Activated naive CD8-positive, alpha-beta T cell treated with anti-CD3 and anti-CD28 coated beads, Interleukin-2, amount 50 U/mL, for 24 hours (primary cell): ENCODE results near the gene KDM8.

Experiments used
- ATAC-seq: fragments of 150-1000 bp; cut with Tn5 transposase; one replicate; pipeline ENCODE4 v1.10.0; 2021
- DNase-seq: peaks from one replicate; pipeline ENCODE4 v3.0.0; 2021
- H3K27ac Mint-ChIP-seq: one replicate; pipeline ENCODE4 v1.8.0; 2021; ENCODE audit warnings: mild to moderate bottlenecking, mixed read lengths
- H3K27me3 Mint-ChIP-seq: one replicate; pipeline ENCODE4 v1.8.0; 2021; ENCODE audit warnings: mixed read lengths
- H3K36me3 Mint-ChIP-seq: one replicate; pipeline ENCODE4 v1.8.0; 2021; ENCODE audit warnings: low read depth, mixed read lengths
- H3K4me1 Mint-ChIP-seq: one replicate; pipeline ENCODE4 v1.8.0; 2021; ENCODE audit warnings: mixed read lengths
- H3K4me3 Mint-ChIP-seq: one replicate; pipeline ENCODE4 v1.8.0; 2021; ENCODE audit warnings: mild to moderate bottlenecking, moderate library complexity, mixed read lengths
- H3K9me3 Mint-ChIP-seq: one replicate; pipeline ENCODE4 v1.8.0; 2021; ENCODE audit warnings: mixed read lengths

The KDM8 gene

DNA sequence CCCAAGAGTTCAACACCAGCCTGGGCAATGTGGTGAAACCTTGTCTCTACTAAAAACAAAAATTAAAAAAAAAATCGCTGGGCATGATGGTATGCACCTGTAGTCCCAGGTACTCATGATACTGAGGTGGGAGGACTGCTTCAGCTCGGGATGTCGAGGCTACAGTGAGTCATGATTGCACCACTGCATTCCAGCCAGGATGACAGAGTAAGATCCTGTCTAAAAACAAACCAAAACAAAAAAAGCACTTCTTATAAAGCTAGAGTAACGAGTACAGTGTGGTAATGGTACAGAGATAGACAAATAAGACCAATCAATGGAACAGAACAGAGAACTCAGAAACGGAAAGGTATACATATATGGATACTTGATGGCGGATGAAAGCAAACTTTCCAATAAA, 60.8 kb downstream of the KDM8 start:
- peak overlapping the region; percentile 80 for H3K27ac Mint-ChIP-seq
- no peaks in the 10 kb centered on the region for H3K27me3 Mint-ChIP-seq
- ATAC-seq (no peak), DNase-seq (peak; percentile 1)
- H3K4me3 Mint-ChIP-seq, result peak overlapping the region; percentile 19
- H3K4me1 Mint-ChIP-seq, result peaks cover 75% of the 10 kb centered on the region
- peaks cover 48% of the 10 kb centered on the region for H3K36me3 Mint-ChIP-seq
- H3K9me3 Mint-ChIP-seq, result no peaks in the 10 kb centered on the region

DNA sequence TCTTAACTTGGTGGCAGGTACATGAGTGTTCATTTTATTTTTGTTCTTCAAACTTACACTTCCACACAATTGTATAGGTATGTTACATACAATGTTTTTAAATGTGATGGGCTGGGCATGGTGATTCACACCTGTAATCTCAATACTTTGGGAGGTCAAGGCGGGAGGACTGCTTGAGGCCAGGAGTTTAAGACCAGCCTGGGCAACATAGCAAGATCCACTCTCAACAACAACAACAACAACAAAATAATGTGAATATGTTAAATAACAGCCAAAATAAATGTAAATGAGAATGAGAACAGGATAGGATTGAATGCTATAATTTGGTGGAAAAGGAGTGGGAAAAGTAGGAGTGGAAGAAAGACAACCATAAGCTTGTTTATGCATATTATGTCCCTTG, 62.7 kb downstream of the KDM8 start:
- Mint-ChIP-seq H3K4me3 (peak overlapping the region; percentile 24), H3K27ac (no peak overlapping the region), H3K27me3 (no peaks in the 10 kb centered on the region), H3K9me3 (no peaks in the 10 kb centered on the region), H3K4me1 (peaks cover 79% of the 10 kb centered on the region), H3K36me3 (peaks cover 40% of the 10 kb centered on the region)
- DNase-seq (no peak), ATAC-seq (no peak)

DNA sequence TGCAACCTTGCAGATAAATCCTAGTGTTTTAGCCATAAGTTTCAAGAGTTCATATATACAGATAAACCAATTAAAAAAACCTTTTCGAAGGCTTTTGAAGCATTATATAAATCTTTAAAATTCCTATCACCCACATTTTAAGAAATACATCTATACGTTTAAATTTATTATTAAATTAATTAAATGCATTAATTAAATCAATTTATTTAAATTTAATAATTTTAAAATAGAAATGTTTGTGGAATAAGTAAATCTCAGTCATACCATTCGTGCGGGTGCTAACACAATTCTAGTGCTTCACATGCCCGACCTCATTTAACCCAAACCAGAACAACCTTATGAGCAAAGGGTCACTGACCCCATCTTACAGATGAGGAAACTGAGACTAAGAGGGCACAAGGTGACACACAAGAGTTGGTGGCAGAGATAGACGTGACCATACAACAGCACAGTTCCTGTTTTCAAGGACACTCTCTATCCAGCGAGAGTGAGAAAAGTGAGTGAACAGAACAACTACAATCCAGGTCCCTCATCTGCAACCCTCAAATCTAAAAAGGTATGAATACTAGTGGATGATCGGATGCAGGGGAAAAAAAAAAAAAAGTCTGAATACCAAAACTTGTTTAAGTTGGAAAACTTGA, 63.8 kb downstream of the KDM8 start:
- DNase-seq, result peak; percentile 2
- Mint-ChIP-seq H3K27ac (peak overlapping the region; percentile 97), H3K9me3 (peaks cover 2% of the 10 kb centered on the region), H3K36me3 (peaks cover 45% of the 10 kb centered on the region), H3K4me1 (peaks cover 81% of the 10 kb centered on the region), H3K27me3 (no peaks in the 10 kb centered on the region), H3K4me3 (peak overlapping the region; percentile 93)
- no peak for ATAC-seq

DNA sequence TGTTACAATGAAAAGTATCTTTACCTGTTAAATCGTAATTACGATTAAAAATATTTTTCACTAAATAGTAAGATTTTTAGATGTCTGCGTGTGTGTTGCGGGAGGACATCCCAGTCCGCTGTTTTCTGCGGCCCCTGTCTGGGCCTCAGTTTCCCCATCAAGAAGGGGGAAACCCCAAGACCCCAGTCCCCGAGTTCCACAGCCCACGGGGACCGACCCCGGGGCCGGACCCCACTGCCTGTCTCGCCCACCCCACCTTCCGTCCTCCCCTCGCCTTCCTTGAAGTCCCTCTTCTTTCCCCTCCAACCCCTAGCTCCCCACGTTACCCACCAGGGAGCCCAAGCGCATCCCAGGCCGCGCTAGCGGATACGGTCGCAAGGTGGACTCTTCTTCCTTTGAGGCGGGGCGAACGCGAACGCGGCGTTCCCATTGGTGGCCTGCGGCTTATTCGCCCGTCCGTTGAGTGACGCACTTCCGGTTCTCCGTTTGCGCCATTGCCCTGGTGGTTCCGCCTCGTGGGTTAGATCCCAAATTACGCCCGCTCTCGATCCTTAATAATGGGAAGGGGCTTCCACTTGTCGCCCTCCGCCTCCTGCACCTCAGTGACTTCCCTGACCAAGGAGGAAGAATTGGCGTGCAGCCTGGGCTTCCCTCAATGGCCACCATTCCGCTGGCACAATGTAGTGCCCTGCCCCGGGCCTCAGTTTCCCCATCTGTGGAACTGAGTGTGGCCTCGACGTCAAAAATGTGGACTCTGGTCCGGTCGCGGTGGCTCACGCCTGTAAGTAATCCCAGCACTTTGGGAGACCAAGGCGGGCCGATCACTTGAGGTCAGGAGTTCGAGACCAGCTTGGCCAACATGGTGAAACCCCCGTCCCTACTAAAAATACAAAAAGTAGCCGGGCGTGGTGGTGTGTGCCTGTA, 65.3 kb downstream of the KDM8 start, which contains the start of gene NSMCE1:
Gene NSMCE1, minus strand, starts transcription at position 397 of the 924 bp plus-strand sequence. CDS start 11,202 bp downstream, outside the sequence.
- H3K4me3 Mint-ChIP-seq, result peak within 1 kb of the TSS; percentile 93
- DNase-seq (peak; percentile 99), ATAC-seq (peak; percentile 96)
- peaks cover 79% of the 10 kb centered on the region for H3K4me1 Mint-ChIP-seq
- H3K27me3 Mint-ChIP-seq, result no peaks in the 10 kb centered on the region
- peak within 1 kb of the TSS; percentile 97 for H3K27ac Mint-ChIP-seq
- H3K9me3 Mint-ChIP-seq, result peaks cover 5% of the 10 kb centered on the region
- H3K36me3 Mint-ChIP-seq, result peaks cover 37% of the 10 kb centered on the region

- DNase-seq (peak; percentile 2), ATAC-seq (no peak)
- H3K36me3 Mint-ChIP-seq, result peaks cover 31% of the 10 kb centered on the region
- H3K4me1 Mint-ChIP-seq, result peaks cover 79% of the 10 kb centered on the region
- H3K9me3 Mint-ChIP-seq, result peaks cover 5% of the 10 kb centered on the region
- peak overlapping the region; percentile 93 for H3K4me3 Mint-ChIP-seq
- no peaks in the 10 kb centered on the region for H3K27me3 Mint-ChIP-seq
- peak overlapping the region; percentile 97 for H3K27ac Mint-ChIP-seq
Observed at GRCh38 chr16:27269300-27270150, 66.2 kb downstream of the KDM8 start.

GRCh38 chr16:27270349-27270748, 67.0 kb downstream of the KDM8 start:
- H3K4me3 Mint-ChIP-seq, result peak overlapping the region; percentile 93
- ATAC-seq (no peak), DNase-seq (peak; percentile 13)
- no peaks in the 10 kb centered on the region for H3K27me3 Mint-ChIP-seq
- H3K27ac Mint-ChIP-seq, result peak overlapping the region; percentile 97
- peaks cover 77% of the 10 kb centered on the region for H3K4me1 Mint-ChIP-seq
- peaks cover 5% of the 10 kb centered on the region for H3K9me3 Mint-ChIP-seq
- peaks cover 31% of the 10 kb centered on the region for H3K36me3 Mint-ChIP-seq
